NAMALWA (cell line): Measurements from ENCODE around the gene MAPK6.

ENCODE experiments used
- DNase-seq: peaks from one replicate; pipeline ENCODE4 v3.0.0-alpha.2; 2015; ENCODE audit warnings: low spot score

Gene MAPK6

DNA sequence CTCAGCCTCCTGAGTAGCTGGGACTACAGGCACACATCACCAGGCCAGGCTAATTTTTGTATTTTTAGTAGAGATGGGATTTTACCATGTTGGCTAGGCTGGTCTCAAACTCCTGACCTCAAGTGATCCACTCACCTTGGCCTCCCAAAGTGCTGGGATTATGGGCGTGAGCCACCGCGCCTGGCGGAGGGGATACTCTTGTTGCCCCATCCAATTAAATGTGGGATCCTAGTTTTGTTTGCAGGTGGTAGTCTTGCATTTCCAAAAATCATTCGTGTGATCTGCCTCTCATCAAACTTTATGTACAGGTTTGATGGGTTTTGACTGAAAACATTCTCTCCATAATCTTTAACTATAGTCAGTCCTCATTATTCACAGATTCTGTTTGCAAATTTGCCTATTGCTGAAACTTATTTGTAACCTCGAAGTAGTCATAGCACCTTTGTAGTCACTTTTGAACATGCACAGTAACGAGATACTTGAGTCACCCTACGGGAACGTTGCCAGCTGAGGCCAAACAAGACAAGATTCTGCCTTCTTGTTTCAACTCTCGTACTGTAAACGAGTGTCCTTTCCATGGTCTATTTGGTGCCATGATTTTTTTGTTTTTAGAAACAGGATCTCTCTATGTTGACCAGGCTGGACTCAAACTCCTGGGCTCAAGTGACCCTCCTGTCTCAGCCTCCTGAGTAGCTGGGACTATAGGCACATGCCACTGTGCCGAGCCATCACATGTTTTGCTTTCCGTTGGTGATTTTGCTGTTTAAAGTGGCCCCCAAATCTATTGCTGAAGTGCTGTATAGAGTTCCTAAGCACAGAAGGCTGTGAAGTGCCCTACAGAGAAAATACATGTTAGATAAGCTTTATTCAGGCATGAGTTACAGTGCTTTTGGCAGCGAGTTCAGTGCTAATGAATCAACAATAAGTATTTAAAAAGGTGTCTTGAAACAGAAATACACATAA lies 8.1 kb upstream of the MAPK6 start:
- no peak for DNase-seq

DNA sequence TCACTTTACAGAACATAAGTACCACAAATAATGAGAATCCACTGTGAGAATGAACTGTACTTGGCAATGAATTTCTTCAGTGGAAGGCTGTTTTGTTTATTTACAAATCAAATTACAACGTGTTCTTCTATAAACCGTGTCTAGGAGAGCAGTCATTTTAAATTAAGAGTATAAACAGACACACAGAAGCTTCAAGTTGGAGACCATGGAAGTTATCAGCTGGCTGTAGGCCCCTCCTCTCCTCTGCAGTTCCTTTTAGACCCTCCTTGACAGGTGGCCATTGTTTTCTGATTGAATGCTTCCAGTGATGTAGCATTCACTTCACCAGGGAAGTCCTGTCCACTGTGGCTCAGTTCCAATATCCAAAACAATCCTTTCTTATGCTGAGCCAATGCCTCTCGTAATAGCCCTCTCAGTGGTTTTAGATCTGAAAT lies 7.3 kb upstream of the MAPK6 start:
- no peak for DNase-seq

DNA sequence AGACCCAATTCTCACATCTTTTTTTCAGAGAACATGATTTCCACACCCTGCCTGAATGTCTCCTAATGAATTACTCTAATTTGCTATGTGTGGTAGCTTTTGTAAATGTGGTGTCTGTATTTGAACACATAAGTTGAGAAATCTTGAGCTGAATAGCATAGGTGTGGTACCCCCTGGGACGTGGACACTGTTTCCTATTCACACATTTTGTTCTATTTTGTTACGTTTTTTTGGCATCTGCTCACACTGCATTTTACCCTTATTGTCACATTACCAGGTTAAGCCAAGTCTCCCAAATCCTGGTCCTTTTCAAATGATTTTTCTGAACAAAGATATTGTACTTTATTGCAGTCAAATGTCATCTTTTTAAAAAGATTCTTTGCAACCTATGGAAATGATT lies 6.8 kb upstream of the MAPK6 start:
- DNase-seq, result no peak

DNA sequence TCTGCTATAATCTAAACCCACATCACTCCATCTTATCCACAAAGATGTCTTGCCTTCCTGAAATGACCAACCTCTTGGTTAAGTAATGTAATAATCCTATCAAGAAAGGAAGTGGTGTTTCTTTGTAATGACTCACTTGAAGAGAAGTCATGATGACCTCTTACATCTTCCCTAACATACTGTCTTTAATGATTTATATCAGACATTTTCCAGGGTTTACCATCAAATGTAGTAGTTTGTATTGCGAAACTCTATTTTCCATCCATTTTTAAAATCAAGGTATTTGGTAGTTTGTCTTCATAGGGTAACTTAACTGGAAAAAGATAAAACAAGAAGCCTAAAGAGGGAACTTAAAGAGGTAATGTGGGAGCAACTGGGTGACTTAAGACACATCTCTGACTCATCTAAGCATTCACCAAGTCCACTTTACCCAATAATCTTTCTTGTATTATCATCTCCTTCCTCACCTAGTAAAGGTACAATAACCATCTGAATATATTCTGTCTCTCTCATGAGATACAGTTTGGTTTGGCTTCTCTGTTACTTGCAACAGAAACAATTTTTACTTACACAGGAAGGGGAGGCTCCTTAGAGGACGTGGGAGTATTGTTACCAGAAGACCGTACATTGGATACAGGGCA lies 5.7 kb upstream of the MAPK6 start:
- DNase-seq, result no peak

DNA sequence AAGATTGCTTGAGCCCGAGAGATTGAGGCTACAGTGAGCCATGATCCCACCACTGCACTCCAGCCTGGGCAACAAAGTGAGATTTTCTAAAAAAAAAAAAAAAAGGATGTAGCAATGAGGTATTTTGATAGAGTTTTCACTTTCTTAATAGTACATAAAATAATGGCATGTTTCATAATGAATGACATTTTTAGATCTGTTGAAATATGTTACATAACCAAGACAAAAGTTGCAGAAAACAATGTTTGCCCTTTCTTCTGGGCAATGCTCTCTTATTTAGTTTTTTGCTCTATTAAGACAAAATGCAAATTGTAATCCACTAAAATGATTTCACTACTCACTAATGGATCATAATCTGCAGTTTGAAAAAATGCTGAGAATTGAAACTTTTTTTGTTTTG lies 4.4 kb upstream of the MAPK6 start:
- no peak for DNase-seq

DNA sequence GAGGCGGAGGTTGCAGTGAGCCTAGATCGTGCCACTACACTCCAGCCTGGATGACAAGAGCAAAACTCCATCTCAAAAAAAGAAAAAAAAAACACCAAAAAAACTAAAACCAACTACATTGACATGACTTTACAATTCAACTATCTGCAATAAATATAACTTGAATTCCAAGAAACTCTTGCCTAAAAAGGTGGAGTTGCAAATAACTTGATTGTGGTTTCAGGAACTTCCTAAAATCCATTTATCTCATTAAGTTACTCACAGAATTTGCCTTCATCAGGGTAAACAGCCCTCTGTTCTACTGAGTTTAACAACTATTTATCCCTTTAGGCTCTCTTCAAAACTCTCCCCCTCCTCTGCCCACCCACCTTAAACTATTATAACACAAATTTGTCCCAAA lies 2.7 kb upstream of the MAPK6 start:
- no peak for DNase-seq

DNA sequence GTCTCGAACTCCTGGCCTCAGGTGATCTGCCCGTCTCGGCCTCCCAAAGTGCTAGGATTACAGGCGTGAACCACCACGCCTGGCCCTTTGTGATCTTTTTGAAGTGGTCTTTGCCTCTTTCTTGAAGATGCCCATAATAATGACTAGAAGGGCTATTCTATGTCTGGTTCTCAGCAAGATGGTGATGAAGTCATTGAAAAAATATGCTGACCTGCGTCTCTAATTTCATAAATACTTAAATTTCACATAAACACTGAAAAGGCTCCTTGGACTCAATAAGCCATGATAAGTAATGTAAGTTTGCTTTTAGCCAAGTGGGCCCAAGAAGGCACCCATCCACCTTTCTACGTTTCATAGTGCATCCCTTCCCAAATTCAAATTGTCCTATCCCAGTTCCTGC lies 775 bp upstream of the MAPK6 start:
- DNase-seq, result no peak

DNA sequence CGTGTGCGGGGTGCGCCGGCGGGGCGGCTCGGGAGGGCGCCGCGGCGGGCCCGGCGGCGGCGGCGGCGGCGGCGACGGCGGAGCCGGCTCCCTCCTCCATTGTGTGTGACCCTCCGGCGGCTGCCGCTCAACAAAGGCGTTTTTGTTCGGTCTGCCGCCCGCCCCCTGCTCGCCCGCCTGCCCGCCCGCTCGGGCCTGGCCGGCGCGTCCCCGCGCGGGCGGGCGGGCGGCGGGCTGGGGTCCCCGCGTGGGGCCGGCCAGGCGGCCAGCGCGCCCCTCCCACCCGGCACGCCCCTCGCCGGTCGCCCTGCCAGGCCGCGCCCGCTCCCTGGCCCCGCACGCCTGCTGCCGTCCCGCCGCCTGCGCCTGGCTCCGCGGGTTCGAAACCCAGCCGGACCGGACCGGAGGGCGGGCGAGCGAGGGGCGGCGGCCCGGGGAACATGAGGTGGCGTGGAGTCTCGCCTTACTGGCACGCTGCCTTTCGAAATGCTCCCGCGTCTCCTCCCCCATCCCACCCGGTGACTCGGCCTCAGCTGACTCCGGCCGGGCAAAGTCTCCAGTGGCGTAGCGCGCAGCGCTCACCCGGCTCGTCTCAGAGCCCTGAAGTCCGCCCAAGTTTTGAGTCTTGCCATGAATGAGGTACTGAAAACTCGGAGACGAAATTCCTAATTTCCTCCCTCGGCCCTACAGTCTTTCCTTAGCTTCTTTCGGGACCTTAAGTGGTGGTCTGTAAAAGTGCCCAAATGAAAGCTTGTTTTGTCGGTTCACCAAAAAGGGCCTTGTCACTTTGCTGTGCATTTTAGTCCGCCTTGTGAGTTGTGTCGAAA lies 588 bp downstream of the MAPK6 start:
- peak; percentile 82 for DNase-seq

DNA sequence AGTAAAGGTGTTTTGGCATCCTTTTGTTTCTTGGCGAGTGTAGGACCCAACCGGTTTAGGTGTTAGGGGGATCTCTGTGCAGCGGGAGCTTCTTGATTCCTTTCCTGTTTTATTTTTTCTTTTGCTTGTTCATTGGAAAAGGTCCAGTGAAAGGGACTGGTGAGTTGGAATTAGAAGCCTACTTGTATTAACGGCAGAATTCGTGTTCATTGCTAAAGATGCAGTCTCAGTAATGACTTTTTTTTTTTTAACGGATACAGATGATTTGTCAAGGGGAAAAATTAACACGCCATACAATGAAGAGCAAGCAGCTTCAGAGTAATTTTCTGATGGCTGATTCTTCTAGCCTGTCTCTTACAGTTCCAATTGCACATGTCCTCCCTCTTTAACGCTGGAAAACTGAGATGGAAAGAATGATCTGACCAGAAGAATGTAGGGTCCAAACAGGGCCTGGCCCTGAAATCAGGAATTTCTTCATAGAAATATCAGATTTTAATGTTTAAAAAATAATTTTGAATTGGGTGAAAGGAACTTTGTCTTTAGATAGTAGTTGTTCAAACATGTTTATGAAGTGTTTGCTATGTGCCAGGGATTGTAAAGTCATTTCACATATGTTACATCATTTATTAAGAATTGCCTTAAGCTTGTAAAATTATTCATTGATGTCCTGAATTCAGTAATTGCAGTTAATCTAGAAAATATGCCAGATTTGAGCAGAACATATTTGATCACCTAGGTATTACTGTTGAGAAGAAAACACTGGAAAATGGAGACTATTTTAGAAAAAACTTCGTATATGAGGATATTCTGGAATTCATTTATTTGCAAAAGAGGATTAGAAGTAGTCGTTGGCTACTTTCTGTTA lies 1.4 kb downstream of the MAPK6 start:
- peak; percentile 74 for DNase-seq

DNA sequence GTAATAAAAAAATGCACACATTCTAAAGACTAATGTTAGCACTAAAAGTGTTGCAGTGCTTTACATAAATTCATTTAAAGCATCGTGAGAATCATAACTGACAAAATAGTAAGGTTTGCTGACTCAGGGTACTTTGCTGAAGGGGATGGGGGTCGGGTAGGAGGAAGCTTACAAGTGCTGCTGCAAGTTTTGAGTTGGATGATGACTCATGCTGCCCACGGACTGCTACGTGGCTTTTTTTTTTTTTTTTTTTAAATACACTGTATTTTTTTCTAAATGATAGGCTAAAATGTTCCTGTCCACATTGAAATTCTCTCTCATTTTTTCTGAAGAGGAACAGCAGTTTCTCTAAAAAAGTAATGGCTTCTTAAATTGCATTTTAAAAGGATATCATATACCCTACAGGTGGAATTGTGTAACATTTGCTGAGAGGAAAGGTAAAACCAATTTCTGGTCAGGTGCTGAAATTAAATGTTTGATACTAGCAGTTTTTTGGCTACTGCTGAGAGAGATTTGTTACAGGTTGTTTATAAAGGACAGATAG lies 2.2 kb downstream of the MAPK6 start:
- peak; percentile 71 for DNase-seq

DNA sequence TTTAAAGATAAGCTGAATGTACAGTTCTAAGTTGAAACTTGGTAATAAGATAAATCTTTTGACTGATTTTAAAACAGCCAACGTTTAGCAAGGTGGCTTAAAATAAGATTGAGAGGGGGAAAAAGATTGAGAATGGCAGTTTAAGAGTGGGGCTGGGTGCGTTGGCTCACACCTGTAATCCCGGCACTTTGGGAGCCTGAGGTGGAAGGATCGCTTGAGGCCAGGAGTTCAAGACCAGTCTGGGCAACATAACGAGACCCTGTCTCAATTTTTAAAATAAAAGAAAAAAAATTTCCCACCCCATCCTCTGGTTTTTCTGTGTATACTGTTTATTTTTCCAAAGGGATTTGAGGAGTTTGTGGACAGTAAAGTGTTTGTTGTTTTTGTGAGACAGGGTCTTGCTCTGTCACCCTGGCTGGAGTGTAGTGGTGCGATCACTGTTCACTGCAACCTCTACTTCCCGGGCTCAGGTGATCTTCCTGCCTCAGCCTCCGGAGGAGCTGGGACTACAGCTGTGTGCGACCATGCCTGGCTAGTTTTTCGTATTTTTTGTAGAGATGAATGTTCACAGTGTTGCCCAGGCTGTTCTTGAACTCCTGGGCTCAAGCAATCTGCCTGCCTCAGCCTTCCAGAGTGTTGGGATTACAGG lies 3.0 kb downstream of the MAPK6 start:
- DNase-seq, result peak; percentile 27

DNA sequence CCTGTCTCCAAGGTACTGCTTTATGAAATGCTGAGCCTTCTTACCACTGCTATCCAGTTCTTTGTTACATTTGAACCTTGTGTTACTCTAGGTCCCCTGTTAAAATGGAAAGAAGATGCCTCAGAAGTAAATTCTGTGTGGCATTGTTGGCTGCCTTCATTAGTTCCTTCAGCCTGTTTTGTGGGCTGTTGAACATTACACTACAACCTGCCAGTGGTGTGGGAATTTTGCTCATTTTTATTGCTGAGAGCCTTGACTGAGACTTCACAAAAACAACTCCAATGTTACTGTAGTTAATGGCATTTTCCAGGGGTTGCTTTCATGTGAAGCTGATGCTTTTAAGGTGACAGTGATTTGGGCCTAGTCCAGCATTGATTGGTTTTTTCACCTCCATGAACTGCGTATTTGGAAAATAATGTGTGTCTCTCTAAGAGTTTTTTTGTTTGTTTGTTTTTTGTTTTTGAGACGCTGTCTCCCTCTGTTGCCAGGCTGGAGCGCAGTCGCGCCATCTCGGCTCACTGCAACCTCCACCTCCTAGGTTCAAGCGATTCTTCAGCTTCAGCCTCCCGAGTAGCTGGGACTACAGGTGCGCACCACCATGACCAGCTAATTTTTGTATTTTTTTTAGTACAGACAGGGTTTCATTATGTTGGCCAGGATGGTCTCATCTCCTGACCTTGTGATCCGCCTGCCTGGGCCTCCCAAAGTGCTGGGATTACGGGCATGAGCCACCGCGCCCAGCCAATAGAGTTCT lies 4.3 kb downstream of the MAPK6 start:
- no peak for DNase-seq

DNA sequence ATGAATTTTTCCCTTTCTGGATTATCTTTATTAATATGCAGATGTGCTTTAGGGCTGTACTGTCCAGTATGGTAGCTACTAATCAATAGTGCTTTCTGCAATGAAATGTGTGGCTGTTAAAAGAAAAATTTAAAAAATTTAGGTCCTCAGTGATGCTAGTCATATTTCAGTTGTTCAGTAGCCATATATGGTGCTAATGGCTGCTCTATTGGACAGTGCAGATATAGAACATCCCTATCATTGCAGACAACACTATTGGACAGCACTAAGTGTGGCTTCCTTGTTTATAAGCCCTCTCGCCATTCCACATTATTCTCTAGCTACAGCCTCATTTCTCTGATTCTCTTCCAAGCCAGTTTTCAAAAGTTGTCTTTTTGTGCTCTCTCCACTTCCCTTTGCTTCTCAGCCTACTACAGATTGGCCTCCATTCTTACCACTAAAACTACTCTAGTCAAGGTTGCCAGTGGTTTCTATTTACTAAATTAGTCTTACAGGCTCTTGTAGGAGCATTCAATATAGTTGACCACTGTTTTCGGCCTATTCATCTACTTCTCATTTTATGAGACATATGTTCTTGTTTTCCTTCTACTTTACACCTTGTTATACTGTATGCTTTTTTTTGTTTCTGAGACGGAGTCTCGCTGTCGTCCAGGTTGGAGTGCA lies 9.5 kb downstream of the MAPK6 start:
- no peak for DNase-seq

DNA sequence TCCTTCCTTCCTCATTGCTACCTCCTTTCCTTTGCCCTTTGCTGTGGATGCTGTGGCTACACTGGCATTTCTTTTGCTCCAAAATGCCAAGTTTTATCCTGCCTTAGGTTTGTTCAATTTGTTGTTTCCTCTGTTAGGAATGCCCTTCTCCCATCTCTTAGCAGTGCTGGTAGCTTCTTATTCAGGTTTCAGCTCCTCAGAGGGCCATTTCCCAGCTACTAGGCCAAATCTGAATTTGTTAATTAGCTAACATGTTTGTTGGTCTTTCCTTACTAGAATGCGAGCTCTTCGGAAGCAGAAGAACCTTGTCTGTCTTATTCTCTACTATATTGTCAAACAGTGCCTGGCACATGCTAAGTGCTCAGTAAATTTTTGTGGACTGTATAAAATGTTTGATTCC lies 11.0 kb downstream of the MAPK6 start:
- DNase-seq, result no peak

DNA sequence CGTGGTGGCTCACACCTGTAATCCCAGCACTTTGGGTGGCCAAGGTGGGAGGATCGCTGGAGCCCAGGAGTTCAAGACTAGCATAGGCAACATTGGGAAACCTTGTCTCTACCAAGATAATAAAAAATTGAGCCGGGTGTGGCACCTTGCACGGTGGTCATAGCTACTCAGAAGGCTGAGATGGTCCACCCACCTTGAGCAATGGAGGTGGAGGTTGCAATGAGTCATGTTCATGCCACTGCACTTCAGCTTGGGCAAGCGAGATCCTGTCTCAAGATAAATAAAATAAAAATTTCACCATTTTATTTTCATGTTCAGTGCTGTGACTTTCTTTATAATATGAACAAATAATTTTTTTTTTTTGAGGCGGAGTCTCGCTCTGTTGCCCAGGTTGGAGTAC lies 12.5 kb downstream of the MAPK6 start:
- no peak for DNase-seq

DNA sequence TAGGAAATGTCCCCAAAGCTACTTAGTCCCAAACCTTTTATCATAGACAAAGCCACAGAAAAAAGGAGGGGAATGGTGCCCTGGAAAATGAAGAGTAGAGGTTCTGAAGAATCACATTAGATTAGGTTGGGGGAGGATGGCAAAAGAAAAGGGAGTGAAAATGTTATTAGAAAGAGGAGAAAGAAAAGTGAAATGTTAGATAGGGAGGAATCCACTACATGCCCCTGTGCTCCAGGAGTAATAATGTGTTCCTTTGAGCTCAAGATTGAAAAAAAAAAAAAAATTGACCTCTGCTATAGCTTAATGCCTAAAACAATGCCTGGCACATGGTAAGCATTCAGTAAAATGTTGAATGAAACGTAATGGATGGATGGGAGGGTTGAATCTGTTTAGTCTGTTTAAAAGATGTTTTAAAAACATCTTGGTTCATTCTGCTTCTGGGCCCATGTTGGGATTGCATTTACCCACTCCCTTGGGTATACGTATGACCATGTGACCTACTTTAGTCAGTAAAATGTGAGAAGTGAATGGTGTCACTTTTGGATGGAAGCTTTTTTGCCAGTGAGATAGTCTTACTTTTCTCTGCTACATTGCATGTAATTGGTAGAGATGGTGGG lies 19.0 kb downstream of the MAPK6 start:
- no peak for DNase-seq

DNA sequence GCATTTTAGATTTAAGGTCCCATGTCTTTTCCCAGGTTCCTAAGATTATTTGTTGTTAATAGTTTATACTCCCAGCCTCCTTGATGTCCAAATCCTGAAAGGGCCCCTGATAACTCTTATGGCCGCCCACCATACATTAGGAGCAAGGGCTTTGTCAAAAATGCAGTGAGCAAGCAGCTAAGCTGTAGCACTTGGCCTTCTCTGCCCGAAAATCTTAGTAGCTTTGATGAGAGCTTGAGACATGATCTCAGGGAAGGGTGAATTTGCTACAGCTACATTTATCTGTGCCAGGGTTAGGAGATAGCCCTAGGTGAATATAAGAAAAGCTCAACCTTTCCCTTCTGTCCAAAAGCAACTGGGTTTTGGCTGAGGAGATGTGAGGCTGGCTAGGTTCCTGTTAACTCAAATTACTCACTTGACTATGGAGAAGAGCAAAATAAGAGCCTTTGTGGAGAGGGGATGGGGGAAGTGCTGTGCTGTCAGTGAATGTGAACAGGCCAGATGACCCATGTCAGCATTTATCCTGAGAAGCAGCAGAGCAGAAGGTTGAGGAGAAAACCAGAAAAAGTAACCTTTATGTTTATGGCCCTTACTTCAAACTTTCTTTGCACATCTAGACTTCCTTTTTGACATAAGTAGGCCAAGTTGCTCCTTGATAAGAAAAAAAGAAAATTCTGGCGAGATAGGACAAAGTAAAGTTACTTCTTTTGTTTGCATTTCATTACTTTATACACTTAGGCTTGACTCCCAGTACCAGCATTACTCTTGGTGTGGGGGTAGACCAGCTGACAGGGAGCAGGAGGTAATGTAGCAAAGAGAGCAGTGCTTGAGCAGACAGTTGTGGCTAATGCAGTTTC lies 21.1 kb downstream of the MAPK6 start:
- DNase-seq, result no peak
